ENCODE data around the gene PIGU.

PIGU gene

GRCh38 chr20:34706912-34707784 is 30.3 kb upstream of the PIGU start:
- Mint-ChIP-seq H3K27ac (no peak overlapping the region), H3K4me3 (no peak overlapping the region), H3K36me3 (ENCODE audit: low read depth) (no peaks in the 10 kb centered on the region), H3K9me3 (no peaks in the 10 kb centered on the region), H3K27me3 (ENCODE audit: low read depth, poor library complexity) (peaks cover 55% of the 10 kb centered on the region), H3K4me1 (peaks cover 59% of the 10 kb centered on the region)
- TF ChIP-seq CTCF (IDR thresholded peaks at IDR 0.05): no peak
- no peak for DNase-seq

GRCh38 chr20:34706302-34706875 is 29.5 kb upstream of the PIGU start:
- H3K4me1 Mint-ChIP-seq: peaks cover 64% of the 10 kb centered on the region
- H3K27me3 Mint-ChIP-seq (ENCODE audit: low read depth, poor library complexity): peaks cover 56% of the 10 kb centered on the region
- no peaks in the 10 kb centered on the region for H3K9me3 Mint-ChIP-seq
- no peaks in the 10 kb centered on the region for H3K36me3 Mint-ChIP-seq (ENCODE audit: low read depth)
- no peak for DNase-seq
- H3K27ac Mint-ChIP-seq: no peak overlapping the region
- no peak for TF ChIP-seq CTCF (IDR thresholded peaks at IDR 0.05)
- H3K4me3 Mint-ChIP-seq: no peak overlapping the region

GRCh38 chr20:34705397-34706301 is 28.8 kb upstream of the PIGU start:
- peaks cover 63% of the 10 kb centered on the region for H3K4me1 Mint-ChIP-seq
- DNase-seq: no peak
- TF ChIP-seq CTCF (IDR thresholded peaks at IDR 0.05): no peak

GRCh38 chr20:34705008-34705396 is 28.1 kb upstream of the PIGU start:
- Mint-ChIP-seq H3K4me1 (peaks cover 57% of the 10 kb centered on the region), H3K36me3 (ENCODE audit: low read depth) (no peaks in the 10 kb centered on the region), H3K27ac (no peak overlapping the region), H3K27me3 (ENCODE audit: low read depth, poor library complexity) (peaks cover 53% of the 10 kb centered on the region), H3K4me3 (peak overlapping the region; percentile 83), H3K9me3 (no peaks in the 10 kb centered on the region)
- DNase-seq: no peak
- TF ChIP-seq CTCF (IDR thresholded peaks at IDR 0.05): no peak

More at GRCh38 chr20:34705397-34706301, 28.8 kb upstream of the PIGU start:
- H3K27me3 Mint-ChIP-seq (ENCODE audit: low read depth, poor library complexity): peaks cover 55% of the 10 kb centered on the region
- H3K9me3 Mint-ChIP-seq: no peaks in the 10 kb centered on the region
- H3K27ac Mint-ChIP-seq: no peak overlapping the region
- H3K4me3 Mint-ChIP-seq: peak overlapping the region; percentile 83
- no peaks in the 10 kb centered on the region for H3K36me3 Mint-ChIP-seq (ENCODE audit: low read depth)

GRCh38 chr20:34704177-34705007 is 27.5 kb upstream of the PIGU start, which contains the start of gene TP53INP2:
Gene TP53INP2, plus strand, starts transcription at chr20:34704344. Its CDS starts 4,396 bp downstream, at chr20:34708740.
- peak within 1 kb of the TSS; percentile 98 for H3K27ac Mint-ChIP-seq
- TF ChIP-seq CTCF (IDR thresholded peaks at IDR 0.05): no peak
- peak; percentile 94 for DNase-seq
- no peaks in the 10 kb centered on the region for H3K9me3 Mint-ChIP-seq
- peak within 1 kb of the TSS; percentile 98 for H3K4me3 Mint-ChIP-seq
- peaks cover 57% of the 10 kb centered on the region for H3K4me1 Mint-ChIP-seq
- peaks cover 53% of the 10 kb centered on the region for H3K27me3 Mint-ChIP-seq (ENCODE audit: low read depth, poor library complexity)
- no peaks in the 10 kb centered on the region for H3K36me3 Mint-ChIP-seq (ENCODE audit: low read depth)
